Activated naive CD4-positive, alpha-beta T cell treated with anti-CD3 and anti-CD28 coated beads, Interleukin-2, amount 50 U/mL, for 72 hours (primary cell): ENCODE data around the gene CHRNB2. TPM values are rescaled to one million over a fixed set of nuclear protein-coding genes. Genes with fewer than 3 reads are reported as not detected.

Source experiments
- ATAC-seq, 2 donors: fragments of 150-1000 bp; cut with Tn5 transposase; 2 replicates each; pipeline ENCODE4 v1.10.0; 2021; ENCODE audit warnings: mild to moderate bottlenecking in 2 of 2, moderate library complexity in 2 of 2
- DNase-seq, 2 donors: peaks; one replicate each; pipeline ENCODE4 v3.0.0; 2021 to 2022; ENCODE audit warnings: low spot score in 2 of 2
- H3K27ac Mint-ChIP-seq, 2 donors: one replicate each; pipeline ENCODE4 v1.8.0; 2022; ENCODE audit warnings: mild to moderate bottlenecking in 2 of 2, mixed read lengths in 2 of 2
- H3K36me3 Mint-ChIP-seq, 2 donors: one replicate each; pipeline ENCODE4 v1.8.0; 2022; ENCODE audit warnings: mixed read lengths in 2 of 2
- H3K9me3 Mint-ChIP-seq, 2 donors: one replicate each; pipeline ENCODE4 v1.8.0; 2022; ENCODE audit warnings: mixed read lengths in 2 of 2
- total RNA-seq, 2 donors: library from RNA; stranded (reverse); gene quantifications; one replicate each; pipeline ENCODE4 v1.2.3, GENCODE V29; 2022

Gene CHRNB2
- total RNA-seq, 2 donors from 2014 or later: 0.09 to 0.10 TPM

DNA sequence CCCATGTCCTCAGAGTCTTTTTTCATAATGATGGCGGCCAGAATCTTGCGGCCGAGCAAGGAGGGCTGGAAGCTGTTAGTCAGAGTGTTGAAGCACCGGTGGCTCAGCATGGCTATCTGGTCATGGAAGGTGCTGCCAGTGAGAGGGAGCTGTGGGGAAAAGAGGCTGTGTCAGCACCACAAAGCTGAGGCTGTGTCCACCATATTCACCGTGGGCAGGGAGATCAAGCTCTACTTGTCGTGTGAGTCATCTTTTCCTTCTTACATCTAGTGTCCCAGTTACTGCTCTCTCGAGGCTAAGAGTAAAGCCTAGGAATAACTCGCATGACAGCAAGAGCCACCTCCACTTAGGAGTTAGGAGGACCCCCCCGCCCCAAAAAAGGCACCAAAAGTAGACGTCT, 22.2 kb downstream of the CHRNB2 start:
- Mint-ChIP-seq H3K36me3 (peaks cover 53 to 71% of the 10 kb centered on the region in 2 donors), H3K27ac (peak overlapping the region; percentile 56 to 76), H3K9me3 (no peaks in the 10 kb centered on the region)
- DNase-seq (no peak), ATAC-seq (peak in 1 of 2 donors; percentile 78)

DNA sequence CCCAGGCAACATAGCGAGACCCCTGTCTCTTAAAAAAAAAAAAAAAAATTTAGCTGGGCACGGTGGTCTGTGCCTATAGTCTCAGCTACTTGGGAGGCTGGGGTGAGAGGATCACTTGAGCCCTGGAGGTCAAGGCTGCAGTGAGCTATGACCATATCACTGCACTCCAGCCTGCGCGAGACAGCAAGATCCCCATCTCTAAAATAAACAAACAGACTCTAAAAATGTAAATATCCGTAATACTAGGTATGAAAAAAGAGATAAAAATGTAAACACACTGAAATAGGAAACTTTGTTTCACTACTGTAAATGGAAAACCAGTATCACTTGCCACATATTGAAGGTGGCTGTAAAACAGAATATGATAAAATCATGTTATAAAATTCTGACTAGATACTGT, 23.2 kb downstream of the CHRNB2 start:
- peak overlapping the region; percentile 18 to 58 for H3K27ac Mint-ChIP-seq
- DNase-seq (no peak), ATAC-seq (no peak)
- H3K9me3 Mint-ChIP-seq: no peaks in the 10 kb centered on the region
- H3K36me3 Mint-ChIP-seq: peaks cover 44 to 64% of the 10 kb centered on the region in 2 donors

DNA sequence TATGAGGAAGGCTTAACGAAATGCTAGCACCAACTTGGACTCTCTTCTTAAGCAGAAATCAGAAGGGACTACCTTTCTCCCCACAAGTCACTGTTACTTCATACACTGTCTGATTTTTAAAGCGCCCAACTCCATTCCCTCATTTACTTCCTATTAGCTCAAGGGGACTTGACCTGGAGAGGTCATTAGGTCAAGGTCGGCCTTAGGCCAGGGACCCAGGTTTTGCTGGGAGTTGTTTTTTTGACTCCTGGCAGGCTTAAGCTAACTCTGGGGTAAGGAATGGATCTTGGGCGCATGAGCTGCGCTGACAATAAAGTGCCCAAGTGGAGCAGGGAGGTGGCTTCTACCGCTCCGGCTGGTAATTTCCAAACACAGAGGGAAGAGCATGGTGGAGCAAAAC, 23.6 kb downstream of the CHRNB2 start:
- DNase-seq (no peak), ATAC-seq (no peak)
- H3K36me3 Mint-ChIP-seq: peaks cover 41 to 60% of the 10 kb centered on the region in 2 donors
- no peaks in the 10 kb centered on the region for H3K9me3 Mint-ChIP-seq
- peak overlapping the region; percentile 51 to 58 for H3K27ac Mint-ChIP-seq

DNA sequence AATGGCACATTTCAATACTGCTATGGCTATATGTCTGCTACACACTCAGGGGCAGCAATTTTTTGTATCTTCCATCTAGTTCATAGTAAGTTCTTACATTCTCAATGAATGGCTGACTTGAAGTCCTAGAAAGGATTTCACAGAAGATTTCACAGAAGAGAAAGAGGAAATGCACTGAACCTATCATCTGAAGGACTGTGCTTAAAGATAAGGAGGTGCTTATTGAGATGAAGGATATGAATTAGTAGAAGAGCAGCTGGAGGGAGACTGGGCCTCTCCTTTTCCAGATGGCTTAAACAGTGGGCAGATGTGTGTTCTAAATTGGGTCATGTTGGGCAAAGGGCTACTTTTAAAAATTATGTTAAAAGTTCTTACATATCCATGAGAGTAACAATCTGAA, 25.8 kb downstream of the CHRNB2 start:
- peak overlapping the region in 1 of 2 donors; percentile 44 for H3K27ac Mint-ChIP-seq
- H3K36me3 Mint-ChIP-seq: peaks cover 37 to 56% of the 10 kb centered on the region in 2 donors
- no peak for DNase-seq
- H3K9me3 Mint-ChIP-seq: no peaks in the 10 kb centered on the region
- ATAC-seq: no peak

DNA sequence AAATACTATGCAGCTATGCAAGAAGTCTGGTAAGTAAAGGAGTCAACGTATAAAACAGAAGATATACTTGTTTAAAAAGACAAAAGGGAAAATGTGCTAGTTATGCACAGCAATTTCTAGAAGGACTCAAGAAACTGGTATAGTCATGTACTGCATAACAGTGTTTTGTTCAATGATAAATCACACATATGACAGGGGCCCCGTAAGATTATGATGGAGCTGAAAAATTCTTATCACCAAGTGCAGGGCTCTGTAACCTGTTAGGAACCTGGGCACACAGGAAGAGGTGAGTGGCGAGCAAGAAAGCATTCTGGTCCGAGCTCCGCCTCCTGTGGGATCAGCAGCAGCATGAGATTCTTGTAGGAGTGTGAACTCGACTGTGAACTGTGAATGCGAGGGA, 27.2 kb downstream of the CHRNB2 start:
- ATAC-seq: no peak
- H3K36me3 Mint-ChIP-seq: peaks cover 36 to 43% of the 10 kb centered on the region in 2 donors
- DNase-seq: no peak
- peak overlapping the region in 1 of 2 donors; percentile 29 for H3K27ac Mint-ChIP-seq
- H3K9me3 Mint-ChIP-seq: no peaks in the 10 kb centered on the region

DNA sequence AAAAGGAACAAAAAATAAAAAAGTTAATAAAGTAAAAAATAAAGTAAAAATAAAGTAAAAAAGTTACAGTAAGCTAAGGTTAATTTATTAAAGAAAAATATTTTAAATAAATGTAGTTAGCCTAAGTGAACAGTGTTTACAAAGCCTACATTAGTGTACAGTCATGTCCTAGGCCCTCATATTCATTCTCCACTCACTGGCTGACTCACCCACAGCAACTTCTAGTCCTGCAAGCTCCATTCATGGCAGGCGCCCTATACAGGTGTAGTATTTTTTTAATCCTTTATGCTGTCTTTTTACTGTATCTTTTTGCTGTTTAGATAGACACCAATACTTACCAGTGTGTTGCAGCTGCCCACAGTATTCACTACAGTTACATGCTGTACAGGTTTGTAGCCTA, 28.0 kb downstream of the CHRNB2 start:
- DNase-seq: no peak
- Mint-ChIP-seq H3K9me3 (no peaks in the 10 kb centered on the region), H3K27ac (no peak overlapping the region), H3K36me3 (peaks cover 37 to 41% of the 10 kb centered on the region in 2 donors)
- peak; percentile 47 to 62 for ATAC-seq

DNA sequence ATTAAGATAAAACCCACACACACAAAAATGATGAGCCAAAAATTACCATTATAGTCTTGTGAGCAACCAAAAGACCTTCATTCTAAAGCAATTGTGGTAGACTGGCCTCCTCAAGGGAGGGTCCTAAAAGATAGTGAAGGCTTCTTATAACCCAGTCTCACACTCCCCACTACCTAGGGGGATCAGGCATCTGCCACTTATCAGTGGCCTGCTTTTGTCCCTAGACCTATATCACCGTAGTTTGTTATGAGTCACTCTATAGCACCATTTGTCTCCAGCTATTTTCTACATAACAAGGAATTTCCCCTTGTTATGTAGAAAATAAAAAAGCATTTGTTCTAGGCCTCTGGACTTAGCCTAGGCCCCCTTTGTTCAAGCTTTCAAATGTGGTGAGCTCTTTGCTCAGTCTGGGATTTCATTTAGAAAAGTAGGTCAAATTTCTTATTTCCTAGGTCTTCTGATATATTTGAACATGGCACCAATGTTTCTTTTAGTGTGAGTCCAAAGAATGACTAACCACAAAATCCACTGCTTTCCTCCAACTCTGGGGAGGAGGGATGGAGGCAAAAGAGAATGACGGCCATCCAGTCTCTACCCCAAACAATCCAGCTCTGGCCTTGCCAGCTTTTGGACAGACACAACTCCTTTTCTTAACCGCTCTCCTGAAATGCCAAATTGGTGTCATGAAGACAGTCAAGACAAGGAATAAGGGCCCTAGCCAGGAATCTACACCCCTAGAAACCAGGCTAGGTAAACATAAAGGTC, 31.5 kb downstream of the CHRNB2 start:
- Mint-ChIP-seq H3K27ac (peak overlapping the region; percentile 84), H3K9me3 (no peaks in the 10 kb centered on the region), H3K36me3 (peaks cover 33 to 43% of the 10 kb centered on the region in 2 donors)
- peak in 1 of 2 donors; percentile 36 for ATAC-seq
- DNase-seq: no peak

DNA sequence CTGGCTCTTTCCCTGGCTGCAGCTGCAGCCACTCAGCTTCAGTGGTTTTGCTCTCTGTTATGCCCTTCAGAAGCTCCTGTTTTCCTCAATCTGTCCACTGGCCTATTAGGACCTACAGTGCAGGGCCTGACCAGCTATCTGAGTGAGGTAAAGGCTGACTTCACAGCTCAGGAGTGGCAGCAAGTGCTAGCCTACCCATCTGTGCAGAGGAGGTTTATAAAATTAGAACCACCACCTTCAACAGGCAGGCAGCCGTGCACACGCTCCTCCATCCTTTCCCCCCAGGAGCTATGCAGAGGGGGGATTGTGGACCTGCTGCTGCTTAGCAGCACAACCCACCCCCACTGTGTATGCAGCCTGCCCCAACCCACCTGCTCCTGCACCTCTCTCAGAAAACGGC, 32.1 kb downstream of the CHRNB2 start:
- Mint-ChIP-seq H3K36me3 (peaks cover 27 to 37% of the 10 kb centered on the region in 2 donors), H3K27ac (peak overlapping the region; percentile 25 to 84), H3K9me3 (no peaks in the 10 kb centered on the region)
- DNase-seq (no peak), ATAC-seq (no peak)

DNA sequence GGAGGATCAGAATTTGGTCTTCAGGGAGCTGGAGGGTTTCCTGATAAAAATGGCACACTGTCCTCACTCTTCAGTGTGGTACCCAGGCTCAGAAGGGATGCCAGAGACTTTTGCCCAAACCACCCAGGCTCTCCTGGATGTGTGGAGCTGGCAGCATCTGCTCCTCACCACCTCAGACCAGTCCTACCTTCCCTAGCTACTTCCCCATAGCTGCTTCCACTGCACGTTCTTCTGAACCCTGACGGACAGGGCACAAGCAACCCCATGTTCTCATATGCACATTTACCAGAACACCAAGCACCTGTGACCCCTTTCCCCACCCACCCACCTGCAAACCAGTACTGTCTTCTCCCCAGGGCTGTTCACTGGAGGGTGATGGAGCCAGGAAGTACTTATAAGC, 35.7 kb downstream of the CHRNB2 start:
- DNase-seq (no peak), ATAC-seq (no peak)
- H3K9me3 Mint-ChIP-seq: no peaks in the 10 kb centered on the region
- H3K36me3 Mint-ChIP-seq: peaks cover 26 to 53% of the 10 kb centered on the region in 2 donors
- peak overlapping the region; percentile 53 to 60 for H3K27ac Mint-ChIP-seq

DNA sequence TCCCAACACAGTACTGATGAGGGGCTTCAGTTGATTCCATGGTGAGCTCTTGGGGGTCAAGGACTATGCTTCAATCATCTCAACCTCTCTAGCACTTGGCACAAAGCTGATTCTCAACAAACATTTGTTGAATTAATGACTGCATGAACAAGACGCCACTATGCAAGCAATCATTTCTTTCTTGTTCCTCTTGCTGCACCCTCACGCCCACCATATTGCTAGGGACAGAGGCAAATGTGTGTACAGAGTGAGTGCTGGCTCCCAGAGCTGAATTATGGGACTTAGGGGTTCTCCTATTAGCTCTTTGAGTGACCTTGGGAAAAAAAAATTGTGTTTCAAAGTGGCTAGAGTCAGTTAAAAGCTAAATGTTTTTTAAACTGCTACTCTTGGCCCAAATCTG, 38.0 kb downstream of the CHRNB2 start:
- DNase-seq (no peak), ATAC-seq (no peak)
- Mint-ChIP-seq H3K36me3 (peaks cover 18 to 49% of the 10 kb centered on the region in 2 donors), H3K27ac (peak overlapping the region; percentile 60 to 87), H3K9me3 (no peaks in the 10 kb centered on the region)

DNA sequence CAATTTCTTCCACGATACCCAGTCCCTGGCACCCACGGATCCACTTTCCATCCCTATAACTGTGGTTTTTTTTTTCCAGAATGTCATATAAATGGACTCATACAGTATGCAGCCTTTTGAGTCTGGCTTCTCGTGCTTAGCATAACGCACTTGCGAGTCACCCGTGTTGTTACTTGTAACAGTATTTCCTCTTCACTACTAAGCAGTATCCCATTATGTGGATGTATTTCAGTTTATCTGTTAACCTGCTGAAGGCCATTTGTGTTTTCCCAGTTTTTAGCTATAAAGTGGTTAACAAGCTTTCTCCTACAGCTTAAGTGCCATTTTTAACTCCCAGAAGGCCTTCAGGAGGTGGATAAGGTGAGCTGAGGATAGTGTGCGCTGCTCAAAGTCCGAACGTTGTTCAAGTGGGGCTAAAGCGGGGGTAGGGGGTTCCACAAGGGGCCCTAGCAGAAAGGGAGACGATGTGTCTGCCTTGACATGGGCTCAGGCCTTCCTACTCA, 39.6 kb downstream of the CHRNB2 start:
- H3K36me3 Mint-ChIP-seq: peaks cover 11 to 32% of the 10 kb centered on the region in 2 donors

DNA sequence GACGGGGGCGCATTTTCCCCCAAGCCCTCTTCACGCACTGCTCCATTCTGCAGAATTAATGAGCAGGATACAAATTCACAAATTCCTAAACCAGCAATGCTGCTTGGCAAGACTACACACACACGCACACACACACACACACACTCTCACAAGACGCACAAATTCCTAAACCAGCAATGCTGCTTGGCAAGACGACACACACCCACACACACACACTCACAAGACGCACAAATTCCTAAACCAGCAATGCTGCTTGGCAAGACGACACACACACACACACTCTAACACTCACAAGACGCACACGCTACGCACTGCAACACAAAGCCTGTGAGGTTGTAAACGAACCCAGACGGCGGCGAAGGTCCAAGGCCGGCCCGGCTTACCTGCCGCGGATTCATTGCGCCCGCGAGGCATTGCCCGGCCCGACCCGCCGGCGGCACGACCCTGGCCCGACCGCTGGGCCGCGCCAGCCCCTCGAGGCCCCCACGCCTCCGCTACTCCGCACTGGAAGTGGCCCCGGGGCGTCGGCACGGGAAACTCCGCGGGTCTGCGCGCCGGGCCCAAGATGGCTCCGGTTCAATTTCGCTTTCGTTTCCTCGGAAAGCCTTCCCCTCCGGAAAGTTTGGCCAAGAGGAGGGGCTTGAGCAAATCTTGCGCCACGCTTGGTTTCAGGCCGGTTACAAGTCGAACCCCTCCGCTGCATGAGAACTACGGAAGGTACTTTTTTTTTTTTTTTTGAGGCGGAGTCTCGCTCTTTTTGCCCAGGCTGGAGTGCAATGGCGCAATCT, 40.2 kb downstream of the CHRNB2 start, which contains the start of gene ADAR:
ADAR (minus strand) TSS at position 578 of the 788 bp plus-strand sequence; CDS start at position 398, 180 bp downstream.
- DNase-seq (peak; percentile 85 to 92), ATAC-seq (peak; percentile 65 to 82)
- peaks cover 11 to 30% of the 10 kb centered on the region in 2 donors for H3K36me3 Mint-ChIP-seq
- no peaks in the 10 kb centered on the region for H3K9me3 Mint-ChIP-seq
- H3K27ac Mint-ChIP-seq: peak within 1 kb of the TSS; percentile 95 to 99

More for the DNA sequence above, 39.6 kb downstream of the CHRNB2 start:
- DNase-seq (no peak), ATAC-seq (peak; percentile 1 to 9)
- Mint-ChIP-seq H3K27ac (peak overlapping the region; percentile 95 to 98), H3K9me3 (no peaks in the 10 kb centered on the region)

DNA sequence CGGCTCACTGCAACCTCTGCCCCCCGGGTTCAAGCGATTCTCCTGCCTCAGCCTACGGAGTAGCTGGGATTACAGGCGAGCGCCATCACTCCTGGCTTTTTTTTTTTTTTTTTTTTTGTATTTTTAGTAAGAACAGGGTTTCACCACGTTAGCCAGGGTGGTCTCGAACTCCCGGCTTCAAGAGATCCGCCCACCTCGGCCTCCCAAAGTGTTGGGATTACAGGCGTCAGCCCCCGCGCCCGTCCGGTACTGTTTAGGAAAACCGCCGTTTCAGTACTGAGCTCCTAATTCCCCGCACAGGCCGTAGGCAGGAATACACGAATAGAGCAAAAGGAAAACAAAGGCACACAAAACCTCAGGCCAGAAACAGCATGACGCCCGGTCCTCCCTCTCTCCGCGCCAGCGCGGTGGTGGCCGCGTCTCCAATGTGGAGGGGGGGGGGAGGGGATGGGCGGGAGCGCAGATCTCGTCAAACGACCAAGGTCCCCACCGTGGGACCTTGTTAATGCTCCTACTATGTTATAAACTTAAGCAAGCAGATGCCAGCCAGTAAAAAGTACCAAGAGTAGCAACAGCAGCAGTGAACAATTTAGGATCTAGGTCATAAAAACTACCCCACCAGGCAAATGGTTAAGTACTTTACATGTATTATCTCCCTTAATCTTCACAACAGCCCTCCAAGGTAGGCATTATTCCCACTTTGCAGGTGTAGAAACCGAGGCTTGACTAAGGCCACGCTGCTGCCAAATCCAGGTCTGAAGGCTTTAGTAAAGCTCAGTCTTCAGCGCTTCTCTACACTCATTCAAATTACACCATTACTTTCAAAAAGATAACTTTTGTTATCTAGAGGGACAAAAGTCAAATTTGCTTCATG, 41.1 kb downstream of the CHRNB2 start:
- Mint-ChIP-seq H3K9me3 (no peaks in the 10 kb centered on the region), H3K27ac (peak overlapping the region; percentile 95 to 99), H3K36me3 (peaks cover 11 to 30% of the 10 kb centered on the region in 2 donors)
- peak; percentile 40 to 67 for DNase-seq
- peak; percentile 13 to 21 for ATAC-seq

DNA sequence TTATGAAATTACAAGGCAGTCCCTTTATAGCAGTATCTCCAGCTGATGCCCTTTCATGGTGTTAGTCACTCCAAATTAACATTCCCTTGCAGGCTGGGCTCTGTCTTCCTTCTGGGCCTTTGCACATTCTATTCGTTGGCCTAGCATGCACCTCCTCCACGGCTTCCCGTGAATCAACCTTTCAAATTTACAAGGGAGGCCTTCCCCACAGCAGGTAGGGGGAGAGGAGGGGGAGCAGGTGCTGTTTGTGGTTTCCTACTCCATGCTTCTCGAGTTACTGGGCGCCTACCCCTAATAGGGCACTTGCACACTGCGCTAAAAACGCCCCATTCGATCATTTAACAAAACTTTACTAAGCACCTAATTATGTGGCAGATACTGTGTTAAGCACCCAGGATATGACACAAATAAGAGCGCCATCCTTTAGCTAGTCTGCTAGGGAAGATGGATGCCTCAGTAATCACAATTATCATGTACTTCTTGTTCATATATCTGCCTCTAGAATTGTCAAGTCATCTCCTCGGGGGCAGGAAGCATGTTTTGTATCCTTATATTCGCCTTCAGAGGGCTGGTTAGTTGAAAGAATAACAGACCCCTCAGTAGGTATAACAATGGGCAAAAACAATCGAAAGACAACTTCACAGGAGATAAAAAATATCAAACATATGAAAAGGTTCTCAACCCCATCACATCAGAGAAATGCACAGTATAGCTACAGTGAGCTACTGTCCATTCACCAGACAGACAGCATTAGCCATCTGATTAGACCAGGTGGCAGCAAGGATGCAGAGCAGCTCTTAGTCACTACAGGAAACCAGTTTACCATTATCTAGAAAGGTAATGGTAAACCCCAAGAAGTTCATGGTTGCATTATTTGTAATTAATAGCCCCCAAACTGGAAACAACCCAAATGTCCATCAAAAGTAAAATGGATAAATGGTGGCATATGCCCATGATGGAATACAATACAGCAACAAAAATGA, 42.1 kb downstream of the CHRNB2 start:
- H3K36me3 Mint-ChIP-seq: peaks cover 11 to 29% of the 10 kb centered on the region in 2 donors
- H3K9me3 Mint-ChIP-seq: no peaks in the 10 kb centered on the region
- H3K27ac Mint-ChIP-seq: peak overlapping the region; percentile 95 to 97
- ATAC-seq (peak; percentile 53 to 70), DNase-seq (peak; percentile 55 to 78)
